Testis (tissue), 2 donors: ENCODE results near the gene DOHH.

ENCODE experiments used
- POLR2A ChIP-seq: fragments of 450-650 bp; IDR thresholded peaks from one replicate; pipeline ENCODE4 v1.6.1; 2017; ENCODE audit warnings: antibody characterized with exemption, mild to moderate bottlenecking, moderate library complexity
- TF ChIP-seq, protein P1 (sequence below), 3 experiments: fragments of 450-650 bp in 2 of 3; fragments of 200-600 bp in 1 of 3; sonication (generic) in 1 of 3; IDR thresholded peaks; one replicate each; pipeline ENCODE4 v1.5.1; 2016 to 2019; ENCODE audit warnings: antibody characterized with exemption in 3 of 3, mild to moderate bottlenecking in 2 of 3, moderate library complexity in 1 of 3

GRCh38 chr19:3455393-3455955 lies 45.0 kb downstream of the DOHH start:
- TF ChIP-seq, protein P1, sequence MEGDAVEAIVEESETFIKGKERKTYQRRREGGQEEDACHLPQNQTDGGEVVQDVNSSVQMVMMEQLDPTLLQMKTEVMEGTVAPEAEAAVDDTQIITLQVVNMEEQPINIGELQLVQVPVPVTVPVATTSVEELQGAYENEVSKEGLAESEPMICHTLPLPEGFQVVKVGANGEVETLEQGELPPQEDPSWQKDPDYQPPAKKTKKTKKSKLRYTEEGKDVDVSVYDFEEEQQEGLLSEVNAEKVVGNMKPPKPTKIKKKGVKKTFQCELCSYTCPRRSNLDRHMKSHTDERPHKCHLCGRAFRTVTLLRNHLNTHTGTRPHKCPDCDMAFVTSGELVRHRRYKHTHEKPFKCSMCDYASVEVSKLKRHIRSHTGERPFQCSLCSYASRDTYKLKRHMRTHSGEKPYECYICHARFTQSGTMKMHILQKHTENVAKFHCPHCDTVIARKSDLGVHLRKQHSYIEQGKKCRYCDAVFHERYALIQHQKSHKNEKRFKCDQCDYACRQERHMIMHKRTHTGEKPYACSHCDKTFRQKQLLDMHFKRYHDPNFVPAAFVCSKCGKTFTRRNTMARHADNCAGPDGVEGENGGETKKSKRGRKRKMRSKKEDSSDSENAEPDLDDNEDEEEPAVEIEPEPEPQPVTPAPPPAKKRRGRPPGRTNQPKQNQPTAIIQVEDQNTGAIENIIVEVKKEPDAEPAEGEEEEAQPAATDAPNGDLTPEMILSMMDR (IDR thresholded peaks at IDR 0.05): no peak
- TF ChIP-seq POLR2A: no peak
